NCI-H1417 treated with DMSO at 0.1 percent for 48 hours (cell line): ENCODE measurements around the gene GRIN3B.

Experiments used
- DNase-seq: peaks from one replicate; lab custom pipeline; 2025; lab: John Stamatoyannopoulos, UW

The GRIN3B gene

DNA sequence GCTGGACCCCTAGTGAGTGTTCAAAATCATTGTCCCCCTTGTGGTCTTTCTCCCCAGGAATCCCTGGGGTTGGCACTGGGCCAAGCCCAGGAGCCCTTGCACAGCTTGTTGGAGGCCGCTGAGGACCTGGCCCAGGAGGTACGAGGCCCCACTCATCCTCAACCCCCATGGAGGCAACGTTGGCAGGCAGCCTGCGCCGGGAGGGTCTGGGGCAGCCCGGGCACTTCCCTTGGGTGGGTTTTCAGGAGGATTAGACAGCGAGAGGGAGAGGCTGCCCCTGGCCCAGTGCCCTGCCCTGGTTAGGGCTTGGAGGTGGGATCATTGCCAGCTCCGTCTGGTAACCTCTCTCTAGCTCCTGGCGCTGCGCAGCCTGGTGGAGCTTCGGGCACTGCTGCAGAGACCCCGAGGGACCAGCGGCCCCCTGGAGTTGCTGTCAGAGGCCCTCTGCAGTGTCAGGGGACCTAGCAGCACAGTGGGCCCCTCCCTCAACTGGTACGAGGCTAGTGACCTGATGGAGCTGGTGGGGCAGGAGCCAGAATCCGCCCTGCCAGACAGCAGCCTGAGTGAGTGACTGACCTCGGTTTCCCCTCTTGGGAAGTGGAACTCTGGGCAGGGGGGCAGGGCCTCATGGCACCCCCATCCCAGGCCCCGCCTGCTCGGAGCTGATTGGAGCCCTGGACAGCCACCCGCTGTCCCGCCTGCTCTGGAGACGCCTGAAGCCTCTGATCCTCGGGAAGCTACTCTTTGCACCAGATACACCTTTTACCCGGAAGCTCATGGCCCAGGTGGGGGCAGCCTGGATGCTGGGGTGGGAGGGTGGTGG is 42.7 kb downstream of the GRIN3B start:
- no peak for DNase-seq

DNA sequence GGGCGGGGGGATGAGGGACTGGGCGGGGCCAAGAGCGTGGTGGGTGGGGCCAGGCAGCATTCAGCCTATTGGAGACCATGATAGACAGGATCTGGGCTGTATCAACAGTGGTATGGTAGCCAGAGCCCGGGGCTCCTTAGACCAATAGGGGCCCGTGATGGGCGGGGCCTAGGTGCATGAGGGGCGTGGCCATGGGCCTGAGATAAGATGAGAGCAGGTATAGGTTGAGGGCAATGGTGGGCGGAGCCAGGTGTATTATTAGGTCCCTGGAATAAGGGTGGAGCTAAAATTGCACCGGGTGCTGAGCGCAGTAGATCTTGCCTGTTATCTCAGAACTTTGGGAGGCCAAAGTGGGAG is 45.0 kb downstream of the GRIN3B start:
- no peak for DNase-seq

DNA sequence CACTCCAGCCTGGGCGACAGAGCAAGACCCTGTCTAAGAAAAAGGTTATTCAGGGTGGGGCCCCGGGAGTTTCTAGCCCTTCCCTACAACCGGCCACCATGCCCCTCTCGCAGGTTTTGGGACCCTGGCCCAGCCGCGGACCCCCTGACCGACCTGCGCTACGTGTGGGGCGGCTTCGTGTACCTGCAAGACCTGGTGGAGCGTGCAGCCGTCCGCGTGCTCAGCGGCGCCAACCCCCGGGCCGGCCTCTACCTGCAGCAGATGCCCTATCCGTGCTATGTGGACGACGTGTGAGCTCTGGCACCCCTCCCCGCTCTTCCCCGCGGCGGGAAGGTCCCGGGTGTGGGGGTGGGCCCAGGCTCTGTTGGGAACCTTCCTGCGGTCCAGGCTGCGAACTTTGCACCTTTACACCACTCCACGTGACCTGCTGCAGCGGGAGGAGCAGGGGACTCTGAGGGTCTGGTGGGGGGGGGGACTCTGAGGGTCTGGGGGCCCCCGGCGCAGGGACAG is 46.0 kb downstream of the GRIN3B start:
- no peak for DNase-seq

DNA sequence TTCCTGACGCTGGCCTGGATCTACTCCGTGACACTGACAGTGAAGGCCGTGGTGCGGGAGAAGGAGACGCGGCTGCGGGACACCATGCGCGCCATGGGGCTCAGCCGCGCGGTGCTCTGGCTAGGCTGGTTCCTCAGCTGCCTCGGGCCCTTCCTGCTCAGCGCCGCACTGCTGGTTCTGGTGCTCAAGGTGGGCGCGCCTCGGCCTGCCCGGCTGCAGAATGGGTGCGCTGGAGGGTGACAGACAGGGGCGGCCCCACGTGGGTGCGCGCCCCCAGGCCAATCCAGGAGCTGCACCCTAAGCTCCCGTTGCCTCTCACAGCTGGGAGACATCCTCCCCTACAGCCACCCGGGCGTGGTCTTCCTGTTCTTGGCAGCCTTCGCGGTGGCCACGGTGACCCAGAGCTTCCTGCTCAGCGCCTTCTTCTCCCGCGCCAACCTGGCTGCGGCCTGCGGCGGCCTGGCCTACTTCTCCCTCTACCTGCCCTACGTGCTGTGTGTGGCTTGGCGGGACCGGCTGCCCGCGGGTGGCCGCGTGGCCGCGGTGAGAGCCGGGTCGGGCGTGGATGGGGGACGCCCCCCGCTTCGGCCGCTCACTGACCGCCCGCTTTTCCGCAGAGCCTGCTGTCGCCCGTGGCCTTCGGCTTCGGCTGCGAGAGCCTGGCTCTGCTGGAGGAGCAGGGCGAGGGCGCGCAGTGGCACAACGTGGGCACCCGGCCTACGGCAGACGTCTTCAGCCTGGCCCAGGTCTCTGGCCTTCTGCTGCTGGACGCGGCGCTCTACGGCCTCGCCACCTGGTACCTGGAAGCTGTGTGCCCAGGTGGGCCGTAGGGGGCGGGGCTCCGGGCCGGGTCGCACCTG is 46.8 kb downstream of the GRIN3B start:
- no peak for DNase-seq

DNA sequence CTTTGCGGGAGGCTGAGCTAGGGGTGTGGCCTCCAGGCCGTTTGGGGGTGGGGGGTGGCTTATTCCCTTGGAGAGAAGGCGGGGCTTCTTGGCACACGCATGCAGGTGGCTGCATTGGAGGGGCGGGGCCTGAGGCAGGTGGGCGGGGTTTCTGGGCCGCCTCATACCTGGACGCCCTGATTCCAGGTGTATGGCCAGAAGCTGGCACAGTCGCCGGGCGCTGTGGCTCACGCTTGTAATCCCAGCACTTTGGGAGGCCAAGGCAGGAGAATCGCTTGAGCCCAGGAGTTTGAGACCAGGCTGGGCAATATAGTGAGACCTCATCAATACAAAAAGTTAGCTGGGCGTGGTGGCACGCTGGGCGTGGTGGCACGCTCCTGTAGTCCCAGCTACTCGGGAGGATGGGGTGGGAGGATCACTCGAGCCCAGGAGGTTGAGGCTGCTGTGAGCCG is 47.5 kb downstream of the GRIN3B start:
- DNase-seq = no peak

DNA sequence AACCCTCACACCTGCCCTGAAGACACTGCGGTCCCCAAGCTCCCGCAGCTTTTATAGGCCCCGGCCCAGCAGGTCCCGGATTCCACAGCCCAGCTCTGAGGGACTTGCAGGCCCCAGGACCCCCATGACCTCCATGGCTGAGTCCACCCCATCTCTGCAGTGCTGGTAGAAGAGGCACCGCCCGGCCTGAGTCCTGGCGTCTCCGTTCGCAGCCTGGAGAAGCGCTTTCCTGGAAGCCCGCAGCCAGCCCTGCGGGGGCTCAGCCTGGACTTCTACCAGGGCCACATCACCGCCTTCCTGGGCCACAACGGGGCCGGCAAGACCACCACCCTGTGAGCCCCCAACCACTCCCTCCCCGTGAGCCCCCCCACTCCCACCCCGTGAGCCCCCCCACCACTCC is 48.9 kb downstream of the GRIN3B start:
- no peak for DNase-seq

DNA sequence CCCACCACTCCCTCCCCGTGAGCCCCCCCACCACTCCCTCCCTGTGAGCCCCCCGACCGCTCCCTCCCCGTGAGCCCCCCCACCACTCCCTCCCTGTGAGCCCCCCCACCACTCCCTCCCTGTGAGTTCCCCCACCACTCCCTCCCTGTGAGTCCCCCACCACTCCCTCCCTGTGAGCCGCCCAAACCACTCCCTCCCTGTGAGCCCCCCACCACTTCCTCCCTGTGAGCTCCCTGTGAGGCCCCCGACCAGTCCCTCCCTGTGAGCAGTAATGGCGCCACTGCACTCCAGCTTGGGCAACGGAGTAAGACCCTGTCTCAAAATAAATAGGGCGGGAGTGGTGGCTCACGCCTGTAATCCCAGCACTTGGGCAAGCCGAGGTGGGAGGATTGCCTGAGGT is 49.6 kb downstream of the GRIN3B start:
- DNase-seq = no peak

DNA sequence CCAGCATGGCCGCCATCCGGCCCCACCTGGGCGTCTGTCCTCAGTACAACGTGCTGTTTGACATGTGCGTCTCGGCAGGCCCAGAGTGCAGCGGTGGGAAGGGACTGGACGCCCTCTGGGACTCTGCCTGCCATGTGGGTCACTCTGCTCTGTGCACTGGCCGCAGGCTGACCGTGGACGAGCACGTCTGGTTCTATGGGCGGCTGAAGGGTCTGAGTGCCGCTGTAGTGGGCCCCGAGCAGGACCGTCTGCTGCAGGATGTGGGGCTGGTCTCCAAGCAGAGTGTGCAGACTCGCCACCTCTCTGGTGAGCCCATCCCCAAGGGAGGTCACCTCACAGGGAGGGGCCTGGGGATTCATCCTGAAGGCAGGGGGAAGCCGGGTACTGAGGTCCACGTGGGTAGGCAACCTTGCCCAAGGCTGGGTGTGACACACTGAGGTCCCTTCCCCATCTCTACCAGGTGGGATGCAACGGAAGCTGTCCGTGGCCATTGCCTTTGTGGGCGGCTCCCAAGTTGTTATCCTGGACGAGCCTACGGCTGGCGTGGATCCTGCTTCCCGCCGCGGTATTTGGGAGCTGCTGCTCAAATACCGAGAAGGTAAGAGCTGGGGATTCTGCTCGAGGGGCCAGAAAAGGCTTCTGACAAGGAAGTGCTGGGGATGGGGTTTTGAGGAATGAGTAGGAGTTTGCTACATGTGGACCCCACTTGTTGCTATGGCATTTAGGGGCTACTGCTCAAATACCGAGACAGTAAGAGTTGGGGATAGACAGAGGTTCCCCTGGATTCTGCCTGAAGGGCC is 51.0 kb downstream of the GRIN3B start:
- DNase-seq = no peak

DNA sequence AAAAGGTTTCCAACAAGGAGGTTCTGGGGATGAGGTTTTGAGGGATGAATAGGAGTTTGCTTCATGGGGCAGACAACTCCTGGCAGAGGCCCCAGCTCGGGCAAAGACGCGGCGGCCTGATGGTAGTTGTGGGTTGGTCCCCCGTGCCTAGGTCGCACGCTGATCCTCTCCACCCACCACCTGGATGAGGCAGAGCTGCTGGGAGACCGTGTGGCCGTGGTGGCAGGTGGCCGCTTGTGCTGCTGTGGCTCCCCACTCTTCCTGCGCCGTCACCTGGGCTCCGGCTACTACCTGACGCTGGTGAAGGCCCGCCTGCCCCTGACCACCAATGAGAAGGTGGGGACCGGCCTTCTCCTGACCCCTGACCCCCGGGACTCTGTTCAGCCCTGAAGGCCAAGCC is 51.6 kb downstream of the GRIN3B start:
- no peak for DNase-seq

DNA sequence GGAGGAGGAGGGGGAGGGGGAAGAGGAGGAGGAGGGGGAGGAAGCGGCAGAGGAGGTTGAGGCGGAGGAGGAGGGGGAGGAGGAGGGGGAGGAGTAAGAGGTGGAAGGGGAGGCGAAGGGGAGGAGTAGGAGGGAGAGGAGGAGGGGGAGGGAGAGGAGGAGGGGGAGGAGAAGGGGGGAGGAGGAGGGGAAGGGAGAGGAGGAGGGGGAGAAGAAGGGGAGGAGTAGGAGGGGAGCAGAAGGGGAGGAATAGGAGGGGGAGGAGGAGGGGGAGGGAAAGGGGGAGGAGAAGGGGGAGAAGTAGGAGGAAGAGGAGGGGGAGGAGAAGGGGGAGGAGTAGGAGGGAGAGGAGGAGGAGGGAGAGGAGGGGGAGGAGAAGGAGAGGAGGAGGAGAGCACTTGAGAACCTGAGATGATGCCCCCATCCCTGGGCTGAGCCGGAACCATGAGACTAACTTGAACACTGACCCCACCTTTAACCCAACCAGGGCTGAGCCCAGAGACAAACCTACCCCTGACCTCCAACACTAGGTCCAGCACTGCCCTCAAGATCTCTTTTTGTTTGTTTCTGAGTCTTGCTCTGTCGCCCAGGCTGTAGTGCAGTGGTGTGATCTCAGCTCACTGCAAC is 52.2 kb downstream of the GRIN3B start:
- no peak for DNase-seq

DNA sequence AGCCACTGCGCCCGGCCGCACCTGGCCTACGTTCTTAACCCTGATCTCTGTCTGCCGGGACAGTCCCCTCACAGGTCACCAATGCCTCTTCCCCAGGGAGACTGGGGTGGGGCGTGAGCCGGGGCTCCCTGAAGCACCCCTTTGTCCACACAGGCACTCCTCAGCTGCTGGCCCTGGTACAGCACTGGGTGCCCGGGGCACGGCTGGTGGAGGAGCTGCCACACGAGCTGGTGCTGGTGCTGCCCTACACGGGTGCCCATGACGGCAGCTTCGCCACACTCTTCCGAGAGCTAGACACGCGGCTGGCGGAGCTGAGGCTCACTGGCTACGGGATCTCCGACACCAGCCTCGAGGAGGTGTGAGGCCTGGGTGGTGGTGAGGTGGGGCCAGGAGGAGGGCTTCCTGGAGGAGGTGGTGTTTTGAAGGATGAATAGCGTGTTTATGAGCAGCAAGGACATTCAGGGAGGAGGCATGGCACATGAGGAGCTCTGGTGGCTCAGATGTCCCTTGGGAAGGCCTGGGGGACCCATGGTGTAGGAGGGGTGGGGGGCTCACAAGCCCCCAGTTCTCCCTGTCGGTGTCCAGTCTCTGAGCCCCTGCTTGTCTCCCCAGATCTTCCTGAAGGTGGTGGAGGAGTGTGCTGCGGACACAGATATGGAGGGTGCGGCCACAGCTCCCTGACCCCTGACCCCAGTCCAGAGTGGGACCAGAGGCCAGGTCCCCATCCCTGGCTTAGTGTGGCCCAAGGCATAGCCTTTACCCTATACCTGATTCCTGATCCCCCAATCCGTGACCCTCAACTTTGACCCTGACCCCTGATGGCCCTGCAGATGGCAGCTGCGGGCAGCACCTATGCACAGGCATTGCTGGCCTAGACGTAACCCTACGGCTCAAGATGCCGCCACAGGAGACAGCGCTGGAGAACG is 53.2 kb downstream of the GRIN3B start:
- DNase-seq = no peak

DNA sequence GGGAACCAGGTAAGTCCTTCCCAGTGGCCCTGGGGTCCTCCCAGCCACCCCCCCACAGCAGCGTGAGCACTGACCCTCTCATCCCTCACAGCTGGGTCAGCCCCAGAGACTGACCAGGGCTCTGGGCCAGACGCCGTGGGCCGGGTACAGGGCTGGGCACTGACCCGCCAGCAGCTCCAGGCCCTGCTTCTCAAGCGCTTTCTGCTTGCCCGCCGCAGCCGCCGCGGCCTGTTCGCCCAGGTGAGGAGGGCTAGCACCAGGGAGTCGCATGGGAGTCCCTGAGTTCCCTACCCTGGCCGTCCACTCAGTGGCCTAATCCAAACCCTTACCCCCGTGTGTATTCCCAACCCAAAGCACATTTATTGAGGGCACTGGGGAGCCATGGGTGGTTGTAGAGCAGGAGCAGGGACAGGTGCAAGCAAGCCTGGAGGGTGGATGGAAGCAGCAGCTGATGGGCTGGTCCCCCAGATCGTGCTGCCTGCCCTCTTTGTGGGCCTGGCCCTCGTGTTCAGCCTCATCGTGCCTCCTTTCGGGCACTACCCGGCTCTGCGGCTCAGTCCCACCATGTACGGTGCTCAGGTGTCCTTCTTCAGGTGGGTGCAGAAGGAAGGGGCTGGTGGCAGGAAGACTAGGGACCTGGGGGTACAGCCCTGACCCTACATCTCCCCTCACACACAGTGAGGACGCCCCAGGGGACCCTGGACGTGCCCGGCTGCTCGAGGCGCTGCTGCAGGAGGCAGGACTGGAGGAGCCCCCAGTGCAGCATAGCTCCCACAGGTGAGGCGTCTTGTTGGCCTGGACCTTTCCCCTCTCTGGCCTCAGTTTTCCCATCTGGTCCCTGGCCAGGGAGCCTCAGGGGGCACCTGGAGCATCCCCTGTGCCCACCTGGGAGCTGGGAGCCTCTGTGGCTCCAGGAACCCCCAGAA is 54.1 kb downstream of the GRIN3B start:
- no peak for DNase-seq

DNA sequence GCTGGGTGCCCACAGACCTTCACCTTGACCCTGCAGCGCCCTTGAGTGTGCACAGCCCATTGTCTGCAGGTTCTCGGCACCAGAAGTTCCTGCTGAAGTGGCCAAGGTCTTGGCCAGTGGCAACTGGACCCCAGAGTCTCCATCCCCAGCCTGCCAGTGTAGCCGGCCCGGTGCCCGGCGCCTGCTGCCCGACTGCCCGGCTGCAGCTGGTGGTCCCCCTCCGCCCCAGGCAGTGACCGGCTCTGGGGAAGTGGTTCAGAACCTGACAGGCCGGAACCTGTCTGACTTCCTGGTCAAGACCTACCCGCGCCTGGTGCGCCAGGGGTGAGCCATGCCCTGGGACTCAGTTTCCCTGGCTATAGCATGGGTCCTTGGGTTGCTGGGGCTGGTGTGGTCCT is 54.8 kb downstream of the GRIN3B start:
- no peak for DNase-seq

DNA sequence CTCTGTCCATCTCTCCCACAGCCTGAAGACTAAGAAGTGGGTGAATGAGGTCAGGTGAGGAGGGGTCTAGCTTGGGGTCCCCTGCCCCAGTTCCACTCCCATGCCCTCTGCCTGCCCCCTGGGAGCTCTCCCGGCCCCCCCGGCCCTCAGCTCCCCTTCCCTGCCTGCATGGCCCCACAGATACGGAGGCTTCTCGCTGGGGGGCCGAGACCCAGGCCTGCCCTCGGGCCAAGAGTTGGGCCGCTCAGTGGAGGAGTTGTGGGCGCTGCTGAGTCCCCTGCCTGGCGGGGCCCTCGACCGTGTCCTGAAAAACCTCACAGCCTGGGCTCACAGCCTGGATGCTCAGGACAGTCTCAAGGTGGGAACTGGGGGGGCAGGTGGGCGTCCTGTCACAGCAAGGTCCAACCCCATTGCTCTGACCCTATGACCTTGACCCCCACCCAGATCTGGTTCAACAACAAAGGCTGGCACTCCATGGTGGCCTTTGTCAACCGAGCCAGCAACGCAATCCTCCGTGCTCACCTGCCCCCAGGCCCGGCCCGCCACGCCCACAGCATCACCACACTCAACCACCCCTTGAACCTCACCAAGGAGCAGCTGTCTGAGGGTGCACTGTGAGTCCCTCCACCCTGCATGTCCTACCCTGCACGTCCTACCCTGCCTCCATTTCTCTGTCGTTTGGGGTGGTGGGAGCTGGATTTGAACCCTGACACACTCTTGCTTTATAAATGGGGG is 55.8 kb downstream of the GRIN3B start:
- DNase-seq = no peak

DNA sequence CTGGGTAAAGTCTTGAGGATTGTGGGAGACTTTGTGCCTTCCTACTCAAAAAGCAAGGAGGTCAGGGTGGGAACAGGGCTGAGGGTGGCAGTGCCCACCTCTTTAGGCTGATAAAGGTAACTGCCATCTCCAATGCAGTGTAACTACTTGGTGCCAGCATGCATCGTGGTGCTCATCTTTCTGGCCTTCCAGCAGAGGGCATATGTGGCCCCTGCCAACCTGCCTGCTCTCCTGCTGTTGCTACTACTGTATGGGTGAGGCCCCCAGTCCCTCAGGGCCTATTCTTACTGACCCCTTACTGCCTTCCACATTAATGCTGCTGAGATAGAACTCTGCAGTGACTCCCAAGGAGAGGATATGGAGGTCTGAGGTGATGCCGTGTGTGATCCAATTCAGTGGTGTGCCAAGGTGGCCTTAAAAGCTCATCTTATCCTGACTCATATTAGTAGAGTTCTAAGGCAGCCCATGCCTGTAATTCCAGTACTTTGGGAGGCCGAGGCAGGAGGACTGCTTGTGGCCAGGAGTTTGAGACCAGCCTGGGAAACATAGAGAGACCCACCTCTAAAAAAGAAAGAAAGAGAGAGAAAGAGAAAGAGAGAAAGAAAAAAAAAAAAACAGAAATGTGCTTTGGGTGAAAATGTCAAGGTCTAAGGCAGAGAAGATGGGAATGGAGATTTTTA is 57.1 kb downstream of the GRIN3B start:
- DNase-seq = peak; percentile 30

DNA sequence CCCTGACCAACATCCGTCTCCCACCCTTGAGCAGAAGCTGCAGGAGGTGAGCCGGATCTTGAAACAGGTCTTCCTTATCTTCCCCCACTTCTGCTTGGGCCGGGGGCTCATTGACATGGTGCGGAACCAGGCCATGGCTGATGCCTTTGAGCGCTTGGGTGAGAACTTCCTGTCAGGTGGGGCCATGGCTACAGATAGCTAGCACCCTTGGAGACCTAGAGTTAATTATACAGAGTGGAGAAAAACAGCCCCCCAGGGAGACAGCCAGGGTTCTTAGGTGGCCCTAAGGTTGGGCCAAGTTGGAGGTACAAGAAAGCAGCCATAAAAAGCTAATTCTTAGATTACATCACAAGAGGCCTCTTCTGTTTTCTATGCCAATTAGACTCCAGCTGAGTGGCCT is 57.9 kb downstream of the GRIN3B start:
- no peak for DNase-seq
